Ishikawa (cell line): ENCODE measurements around the gene CTNND2.

Experiments
- CEBPB ChIP-seq: IDR thresholded peaks from 2 replicates; pipeline ENCODE4 v1.6.1; 2012
- CREB1 ChIP-seq: IDR thresholded peaks from 2 replicates; pipeline ENCODE4 v1.6.1; 2012; ENCODE audit warnings: low read depth
- EGR1 ChIP-seq: IDR thresholded peaks from 2 replicates; pipeline ENCODE4 v1.6.1; 2012
- EP300 ChIP-seq: IDR thresholded peaks from 2 replicates; pipeline ENCODE4 v1.6.1; 2012; ENCODE audit warnings: borderline replicate concordance
- FOXM1 ChIP-seq: IDR thresholded peaks from 2 replicates; pipeline ENCODE4 v1.6.1; 2012; ENCODE audit warnings: low read depth, borderline replicate concordance
- MAX ChIP-seq: IDR thresholded peaks from 2 replicates; pipeline ENCODE4 v1.6.1; 2012
- NFIC ChIP-seq: IDR thresholded peaks from 2 replicates; pipeline ENCODE4 v1.6.1; 2012
- RAD21 ChIP-seq: IDR thresholded peaks from 2 replicates; pipeline ENCODE4 v1.6.1; 2012; ENCODE audit warnings: low read depth
- TAF1 ChIP-seq: IDR thresholded peaks from 2 replicates; pipeline ENCODE4 v1.6.1; 2012; ENCODE audit warnings: low read depth, mild to moderate bottlenecking
- YY1 ChIP-seq: IDR thresholded peaks from 2 replicates; pipeline ENCODE4 v1.6.1; 2012; ENCODE audit warnings: low read depth
- ZBTB7A ChIP-seq: IDR thresholded peaks from 2 replicates; pipeline ENCODE4 v1.6.1; 2012; ENCODE audit warnings: low read depth
- TF ChIP-seq, protein P1 (sequence below): IDR thresholded peaks from 2 replicates; pipeline ENCODE4 v1.6.1; 2012; ENCODE audit warnings: low read depth, mild to moderate bottlenecking
- TF ChIP-seq, protein P2 (sequence below): IDR thresholded peaks from 2 replicates; pipeline ENCODE4 v1.6.1; 2012

GRCh38 chr5:11386398-11386797 lies 517.8 kb downstream of the CTNND2 start:
- TF ChIP-seq EP300, result no peak
- no peak for TF ChIP-seq TAF1
- no peak for TF ChIP-seq CEBPB
- TF ChIP-seq, protein P1, sequence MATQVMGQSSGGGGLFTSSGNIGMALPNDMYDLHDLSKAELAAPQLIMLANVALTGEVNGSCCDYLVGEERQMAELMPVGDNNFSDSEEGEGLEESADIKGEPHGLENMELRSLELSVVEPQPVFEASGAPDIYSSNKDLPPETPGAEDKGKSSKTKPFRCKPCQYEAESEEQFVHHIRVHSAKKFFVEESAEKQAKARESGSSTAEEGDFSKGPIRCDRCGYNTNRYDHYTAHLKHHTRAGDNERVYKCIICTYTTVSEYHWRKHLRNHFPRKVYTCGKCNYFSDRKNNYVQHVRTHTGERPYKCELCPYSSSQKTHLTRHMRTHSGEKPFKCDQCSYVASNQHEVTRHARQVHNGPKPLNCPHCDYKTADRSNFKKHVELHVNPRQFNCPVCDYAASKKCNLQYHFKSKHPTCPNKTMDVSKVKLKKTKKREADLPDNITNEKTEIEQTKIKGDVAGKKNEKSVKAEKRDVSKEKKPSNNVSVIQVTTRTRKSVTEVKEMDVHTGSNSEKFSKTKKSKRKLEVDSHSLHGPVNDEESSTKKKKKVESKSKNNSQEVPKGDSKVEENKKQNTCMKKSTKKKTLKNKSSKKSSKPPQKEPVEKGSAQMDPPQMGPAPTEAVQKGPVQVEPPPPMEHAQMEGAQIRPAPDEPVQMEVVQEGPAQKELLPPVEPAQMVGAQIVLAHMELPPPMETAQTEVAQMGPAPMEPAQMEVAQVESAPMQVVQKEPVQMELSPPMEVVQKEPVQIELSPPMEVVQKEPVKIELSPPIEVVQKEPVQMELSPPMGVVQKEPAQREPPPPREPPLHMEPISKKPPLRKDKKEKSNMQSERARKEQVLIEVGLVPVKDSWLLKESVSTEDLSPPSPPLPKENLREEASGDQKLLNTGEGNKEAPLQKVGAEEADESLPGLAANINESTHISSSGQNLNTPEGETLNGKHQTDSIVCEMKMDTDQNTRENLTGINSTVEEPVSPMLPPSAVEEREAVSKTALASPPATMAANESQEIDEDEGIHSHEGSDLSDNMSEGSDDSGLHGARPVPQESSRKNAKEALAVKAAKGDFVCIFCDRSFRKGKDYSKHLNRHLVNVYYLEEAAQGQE, result no peak
- TF ChIP-seq CREB1, result no peak
- no peak for TF ChIP-seq YY1
- TF ChIP-seq RAD21, result no peak
- no peak for TF ChIP-seq FOXM1
- no peak for TF ChIP-seq EGR1
- TF ChIP-seq NFIC, result no peak
- TF ChIP-seq MAX, result no peak
- no peak for TF ChIP-seq ZBTB7A
- TF ChIP-seq, protein P2, sequence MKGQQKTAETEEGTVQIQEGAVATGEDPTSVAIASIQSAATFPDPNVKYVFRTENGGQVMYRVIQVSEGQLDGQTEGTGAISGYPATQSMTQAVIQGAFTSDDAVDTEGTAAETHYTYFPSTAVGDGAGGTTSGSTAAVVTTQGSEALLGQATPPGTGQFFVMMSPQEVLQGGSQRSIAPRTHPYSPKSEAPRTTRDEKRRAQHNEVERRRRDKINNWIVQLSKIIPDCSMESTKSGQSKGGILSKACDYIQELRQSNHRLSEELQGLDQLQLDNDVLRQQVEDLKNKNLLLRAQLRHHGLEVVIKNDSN, result no peak
